GM12872 (cell line): ENCODE data around the gene GLCCI1.

ENCODE experiments used
- CTCF ChIP-seq: IDR thresholded peaks from 3 replicates; pipeline ENCODE4 v1.5.1; 2011; ENCODE audit warnings: low read depth, mild to moderate bottlenecking, low read length, moderate library complexity; ENCODE audit not compliant: insufficient read depth

The GLCCI1 gene

GRCh38 chr7:8064828-8065227 lies 96.2 kb downstream of the GLCCI1 start:
- no peak for TF ChIP-seq CTCF

- no peak for TF ChIP-seq CTCF
Measured at GRCh38 chr7:8065356-8065813, 96.8 kb downstream of the GLCCI1 start.

- no peak for TF ChIP-seq CTCF
Measured at GRCh38 chr7:8068892-8069686, 100.5 kb downstream of the GLCCI1 start.

GRCh38 chr7:8070451-8071180 lies 102.0 kb downstream of the GLCCI1 start:
- no peak for TF ChIP-seq CTCF

GRCh38 chr7:8078418-8078817 lies 109.8 kb downstream of the GLCCI1 start:
- TF ChIP-seq CTCF, result no peak

GRCh38 chr7:8082762-8083161 lies 114.2 kb downstream of the GLCCI1 start:
- TF ChIP-seq CTCF, result no peak

- TF ChIP-seq CTCF, result no peak
Measured at GRCh38 chr7:8084836-8085235, 116.2 kb downstream of the GLCCI1 start.
